Mammary epithelial cell (primary cell): ENCODE results near the gene WDR4.

Experiments used
- CTCF ChIP-seq, 2 donors: IDR thresholded peaks in 1 of 2; conservative IDR thresholded peaks in 1 of 2; 2 replicates each; pipeline ENCODE4 v1.5.1; 2011 to 2012; ENCODE audit warnings: inconsistent platforms in 2 of 2, low read length in 2 of 2, mild to moderate bottlenecking in 2 of 2, control low read depth in 1 of 2, low read depth in 1 of 2; ENCODE audit not compliant: insufficient read depth in 1 of 2; ENCODE audit errors: extremely low read depth in 1 of 2
- EZH2 ChIP-seq: IDR thresholded peaks from 2 replicates; pipeline ENCODE4 v1.6.1; 2012; ENCODE audit warnings: low read length, inconsistent platforms, borderline replicate concordance

- no peak for TF ChIP-seq CTCF (conservative IDR thresholded peaks at IDR 0.05 in 1 of 2, IDR thresholded peaks at IDR 0.05 in 1 of 2; ENCODE audit: extremely low read depth in 1 of 2, insufficient read depth in 1 of 2, low read depth in 1 of 2, low read length in 2 of 2)
- TF ChIP-seq EZH2, result no peak
Observed at GRCh38 chr21:42819861-42820615, 59.3 kb downstream of the WDR4 start.
